NCI-H1417 (cell line): Measurements from ENCODE around the gene TSTD1.
"Not testable (repeated sequence)": the region's sequence is repeated elsewhere in the genome, so short reads cannot be mapped to it uniquely, and the experiment has no call there.

ENCODE experiments used
- DNase-seq, 3 experiments: peaks; one replicate each; lab custom pipeline; 2025; lab: John Stamatoyannopoulos, UW

TSTD1 gene

GRCh38 chr1:161068306-161069234, 29.8 kb upstream of the TSTD1 start:
- DNase-seq = no peak

GRCh38 chr1:161066694-161067093, 27.9 kb upstream of the TSTD1 start:
- no peak for DNase-seq

- not testable (repeated sequence) for DNase-seq
Measured at GRCh38 chr1:161065681-161066080, 26.9 kb upstream of the TSTD1 start.

- DNase-seq = not testable (repeated sequence)
Measured at GRCh38 chr1:161063936-161064335, 25.2 kb upstream of the TSTD1 start.

GRCh38 chr1:161061419-161061818, 22.7 kb upstream of the TSTD1 start:
- DNase-seq = no peak

- no peak for DNase-seq
Measured at GRCh38 chr1:161059293-161059692, 20.5 kb upstream of the TSTD1 start.

- no peak for DNase-seq
Measured at GRCh38 chr1:161054805-161055204, 16.0 kb upstream of the TSTD1 start.

- DNase-seq = no peak
Measured at GRCh38 chr1:161054232-161054631, 15.5 kb upstream of the TSTD1 start.

- DNase-seq = no peak
Measured at GRCh38 chr1:161052899-161053298, 14.1 kb upstream of the TSTD1 start.

GRCh38 chr1:161051219-161051618, 12.5 kb upstream of the TSTD1 start:
- DNase-seq = no peak

- no peak for DNase-seq
Measured at GRCh38 chr1:161048949-161049722, 10.4 kb upstream of the TSTD1 start.

- DNase-seq = no peak
Measured at GRCh38 chr1:161047436-161048420, 9.0 kb upstream of the TSTD1 start.

- peak in 1 of 3 experiments; percentile 42 for DNase-seq
Measured at GRCh38 chr1:161046605-161047228, 8.0 kb upstream of the TSTD1 start.

GRCh38 chr1:161045736-161046604, 7.2 kb upstream of the TSTD1 start, which contains the start of gene USF1:
Gene USF1, minus strand, starts transcription at chr1:161045977. Its CDS starts 2,702 bp downstream, at chr1:161043275.
- peak; percentile 95 to 99 (median 98) for DNase-seq

- DNase-seq = peak in 2 of 3 experiments; percentile 74 to 82
Measured at GRCh38 chr1:161044908-161045735, 6.4 kb upstream of the TSTD1 start.

- DNase-seq = no peak
Measured at GRCh38 chr1:161044535-161044907, 5.8 kb upstream of the TSTD1 start.

- DNase-seq = no peak
Measured at GRCh38 chr1:161039546-161039945, 782 bp upstream of the TSTD1 start.

- no peak for DNase-seq
Measured at GRCh38 chr1:161039154-161039545, 386 bp upstream of the TSTD1 start.
